ENCODE results near the gene CLRN3.

CLRN3 gene

GRCh38 chr10:127928021-127928806, 35.5 kb upstream of the CLRN3 start (continued):
- TF ChIP-seq PRDM2 (tag by site-specific recombination; IDR thresholded peaks at IDR 0.05; ENCODE audit: borderline replicate concordance) (no peak), ZSCAN30 (tag by site-specific recombination; IDR thresholded peaks at IDR 0.05) (no peak), ZSCAN18 (tag by site-specific recombination; IDR thresholded peaks at IDR 0.05) (no peak), ZNF624 (tag by site-specific recombination; IDR thresholded peaks at IDR 0.05) (no peak), ZNF747 (tag by site-specific recombination; IDR thresholded peaks at IDR 0.05) (no peak), ZNF843 (tag by site-specific recombination; IDR thresholded peaks at IDR 0.05) (no peak)

- TF ChIP-seq ZNF362 (tag by site-specific recombination; IDR thresholded peaks at IDR 0.05) (no peak), ZNF600 (tag by site-specific recombination; IDR thresholded peaks at IDR 0.05) (no peak), ZNF16 (tag by site-specific recombination; IDR thresholded peaks at IDR 0.05; ENCODE audit: low read depth) (no peak), ZNF184 (tag by site-specific recombination; IDR thresholded peaks at IDR 0.05) (no peak), ZBTB20 (tag by site-specific recombination; IDR thresholded peaks at IDR 0.05) (no peak), ZNF624 (tag by site-specific recombination; IDR thresholded peaks at IDR 0.05) (no peak), ZNF174 (tag by site-specific recombination; IDR thresholded peaks at IDR 0.05) (no peak), ZNF629 (tag by site-specific recombination; IDR thresholded peaks at IDR 0.05) (no peak), ZNF157 (tag by site-specific recombination; IDR thresholded peaks at IDR 0.05) (no peak)
- H3K27ac ChIP-seq (ENCODE audit: extremely low read depth, low read depth, low read length), result no peak overlapping the region
- no peak overlapping the region for H3K4me3 ChIP-seq (ENCODE audit: low read depth, low read length)
- POLR2A ChIA-PET, result no interaction called here
- peaks cover 3% of the 10 kb centered on the region; the same call in 1 of the 2 replicates for H3K4me1 ChIP-seq (ENCODE audit: control insufficient read depth, insufficient read depth, low read length)
- H3K36me3 ChIP-seq (ENCODE audit: control insufficient read depth in 2 of 2, insufficient read depth in 1 of 2, low read length in 2 of 2), result no peaks in the 10 kb centered on the region
- H3K9me3 ChIP-seq (ENCODE audit: control insufficient read depth, insufficient read depth, low read depth, low read length), result no peaks in the 10 kb centered on the region
- CTCF ChIA-PET, result interaction anchor here (0.6 to 0.9 kb wide), 2 partner anchors 108 to 225 kb away, joined by 4 read pairs; no protein-coding TSS in a partner anchor
These were observed 33.7 kb upstream of the CLRN3 start for GRCh38 chr10:127926455-127926854.

Measured in HEK293 (cell line).